Stomach (tissue), 4 donors: Measurements from ENCODE around the gene CSRP1.

Experiments
- EP300 ChIP-seq: sonication (generic); formaldehyde crosslinking; IDR thresholded peaks from one replicate; pipeline ENCODE4 v1.6.1; 2017; ENCODE audit warnings: antibody characterized with exemption
- POLR2A ChIP-seq, 4 donors: fragments of 450-650 bp; IDR thresholded peaks; one replicate each; pipeline ENCODE4 v1.6.1; 2016; ENCODE audit warnings: antibody characterized with exemption in 4 of 4, control low read depth in 2 of 4, mild to moderate bottlenecking in 1 of 4, moderate library complexity in 1 of 4
- POLR2AphosphoS5 ChIP-seq, 3 donors: sonication (generic); formaldehyde crosslinking; IDR thresholded peaks; one replicate each; pipeline ENCODE4 v1.6.1; 2016; ENCODE audit warnings: antibody characterized with exemption in 3 of 3
- TF ChIP-seq, protein P1 (sequence below), 7 experiments: fragments of 450-650 bp in 4 of 7; fragments of 200-600 bp in 3 of 7; sonication (generic) in 3 of 7; IDR thresholded peaks; one replicate each; pipeline ENCODE4 v1.5.1; 2016 to 2019; ENCODE audit warnings: antibody characterized with exemption in 7 of 7, control low read depth in 2 of 7, mild to moderate bottlenecking in 1 of 7

DNA sequence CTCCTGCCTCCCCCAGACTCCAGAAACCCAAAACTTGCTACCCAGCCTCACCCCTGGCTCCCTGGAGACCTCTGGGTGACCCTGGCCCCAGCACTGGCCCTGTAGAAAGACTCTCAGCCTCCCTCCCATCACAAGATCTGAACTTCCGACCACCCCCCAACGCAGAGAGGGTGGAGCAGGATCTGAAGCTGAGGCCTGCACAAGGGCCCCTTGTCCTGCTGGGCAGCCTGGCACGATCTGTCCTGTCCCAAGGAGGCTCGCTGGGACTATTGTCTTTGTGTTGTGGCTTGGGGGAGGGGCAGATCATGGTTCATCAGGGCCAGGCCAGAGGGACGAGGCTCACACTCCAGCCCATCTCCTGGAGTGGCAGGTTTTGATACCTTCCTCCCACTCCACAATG is 57.9 kb downstream of the CSRP1 start:
- no peak for TF ChIP-seq POLR2AphosphoS5 (IDR thresholded peaks at IDR 0.05)
- TF ChIP-seq, protein P1, sequence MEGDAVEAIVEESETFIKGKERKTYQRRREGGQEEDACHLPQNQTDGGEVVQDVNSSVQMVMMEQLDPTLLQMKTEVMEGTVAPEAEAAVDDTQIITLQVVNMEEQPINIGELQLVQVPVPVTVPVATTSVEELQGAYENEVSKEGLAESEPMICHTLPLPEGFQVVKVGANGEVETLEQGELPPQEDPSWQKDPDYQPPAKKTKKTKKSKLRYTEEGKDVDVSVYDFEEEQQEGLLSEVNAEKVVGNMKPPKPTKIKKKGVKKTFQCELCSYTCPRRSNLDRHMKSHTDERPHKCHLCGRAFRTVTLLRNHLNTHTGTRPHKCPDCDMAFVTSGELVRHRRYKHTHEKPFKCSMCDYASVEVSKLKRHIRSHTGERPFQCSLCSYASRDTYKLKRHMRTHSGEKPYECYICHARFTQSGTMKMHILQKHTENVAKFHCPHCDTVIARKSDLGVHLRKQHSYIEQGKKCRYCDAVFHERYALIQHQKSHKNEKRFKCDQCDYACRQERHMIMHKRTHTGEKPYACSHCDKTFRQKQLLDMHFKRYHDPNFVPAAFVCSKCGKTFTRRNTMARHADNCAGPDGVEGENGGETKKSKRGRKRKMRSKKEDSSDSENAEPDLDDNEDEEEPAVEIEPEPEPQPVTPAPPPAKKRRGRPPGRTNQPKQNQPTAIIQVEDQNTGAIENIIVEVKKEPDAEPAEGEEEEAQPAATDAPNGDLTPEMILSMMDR (IDR thresholded peaks at IDR 0.05), result no peak
- TF ChIP-seq POLR2A (IDR thresholded peaks at IDR 0.05), result no peak
- TF ChIP-seq EP300, result no peak
